Endothelial cell (in vitro differentiated cells): ENCODE results near the gene UBA7. TPM values are rescaled to one million over a fixed set of nuclear protein-coding genes. Genes with fewer than 3 reads are reported as not detected.

Experiments used
- DNase-seq: peaks from one replicate; pipeline ENCODE4 v3.0.0; 2021; ENCODE audit warnings: low spot score
- H3K27ac Mint-ChIP-seq: one replicate; pipeline ENCODE4 v1.8.0; 2021; ENCODE audit warnings: mixed read lengths, inconsistent platforms; ENCODE audit not compliant: unreplicated experiment
- H3K27me3 Mint-ChIP-seq: one replicate; pipeline ENCODE4 v1.8.0; 2021; ENCODE audit warnings: mild to moderate bottlenecking, moderate library complexity, mixed read lengths, inconsistent platforms; ENCODE audit not compliant: unreplicated experiment
- H3K36me3 Mint-ChIP-seq: one replicate; pipeline ENCODE4 v1.8.0; 2021; ENCODE audit warnings: mild to moderate bottlenecking, low read depth, mixed read lengths, inconsistent platforms; ENCODE audit not compliant: unreplicated experiment
- H3K4me1 Mint-ChIP-seq: one replicate; pipeline ENCODE4 v1.8.0; 2021; ENCODE audit warnings: mild to moderate bottlenecking, mixed read lengths, inconsistent platforms; ENCODE audit not compliant: unreplicated experiment
- H3K4me3 Mint-ChIP-seq: one replicate; pipeline ENCODE4 v1.8.0; 2021; ENCODE audit warnings: mild to moderate bottlenecking, mixed read lengths, inconsistent platforms; ENCODE audit not compliant: unreplicated experiment
- H3K9me3 Mint-ChIP-seq: one replicate; pipeline ENCODE4 v1.8.0; 2021; ENCODE audit warnings: mixed read lengths, inconsistent platforms; ENCODE audit not compliant: unreplicated experiment
- CTCF ChIP-seq: fragments of 200-600 bp; sonication (generic); IDR thresholded peaks from one replicate; pipeline ENCODE4 v1.5.0; 2021; ENCODE audit warnings: antibody characterized with exemption; ENCODE audit not compliant: unreplicated experiment
- total RNA-seq: library from RNA; stranded (reverse); fragmentation: NEBNext Ultra II Directional; extraction: Animal tissue kit (Norgen Biotek cat#: 25700); gene quantifications from one replicate; pipeline ENCODE4 v1.2.1, GENCODE V29; 2021; ENCODE audit not compliant: unreplicated experiment

The UBA7 gene
- total RNA-seq, 1 donor from 2014 or later: 6.0 TPM

GRCh38 chr3:49845694-49846093, 31.9 kb upstream of the UBA7 start:
- no peak overlapping the region for H3K27ac Mint-ChIP-seq
- no peak for DNase-seq
- TF ChIP-seq CTCF: no peak
- peaks cover 7% of the 10 kb centered on the region for H3K27me3 Mint-ChIP-seq
- H3K9me3 Mint-ChIP-seq: no peaks in the 10 kb centered on the region
- no peaks in the 10 kb centered on the region for H3K36me3 Mint-ChIP-seq
- no peak overlapping the region for H3K4me3 Mint-ChIP-seq
- H3K4me1 Mint-ChIP-seq: peaks cover 22% of the 10 kb centered on the region

- no peak for TF ChIP-seq CTCF
- Mint-ChIP-seq H3K36me3 (no peaks in the 10 kb centered on the region), H3K4me3 (no peak overlapping the region), H3K27me3 (peaks cover 7% of the 10 kb centered on the region), H3K27ac (no peak overlapping the region), H3K4me1 (peaks cover 31% of the 10 kb centered on the region), H3K9me3 (no peaks in the 10 kb centered on the region)
- no peak for DNase-seq
These were observed 30.9 kb upstream of the UBA7 start for GRCh38 chr3:49844464-49845183.

- no peak overlapping the region for H3K4me3 Mint-ChIP-seq
- H3K27ac Mint-ChIP-seq: no peak overlapping the region
- no peaks in the 10 kb centered on the region for H3K9me3 Mint-ChIP-seq
- peaks cover 37% of the 10 kb centered on the region for H3K4me1 Mint-ChIP-seq
- no peaks in the 10 kb centered on the region for H3K36me3 Mint-ChIP-seq
- no peak for TF ChIP-seq CTCF
- no peak for DNase-seq
- H3K27me3 Mint-ChIP-seq: peaks cover 7% of the 10 kb centered on the region
These were observed 29.2 kb upstream of the UBA7 start for GRCh38 chr3:49842843-49843517.

- TF ChIP-seq CTCF: no peak
- H3K36me3 Mint-ChIP-seq: no peaks in the 10 kb centered on the region
- no peak overlapping the region for H3K4me3 Mint-ChIP-seq
- DNase-seq: no peak
- peaks cover 37% of the 10 kb centered on the region for H3K4me1 Mint-ChIP-seq
- no peaks in the 10 kb centered on the region for H3K9me3 Mint-ChIP-seq
- peaks cover 7% of the 10 kb centered on the region for H3K27me3 Mint-ChIP-seq
- H3K27ac Mint-ChIP-seq: peak overlapping the region; percentile 30
These were observed 28.1 kb upstream of the UBA7 start for GRCh38 chr3:49841806-49842205.

GRCh38 chr3:49841126-49841696, 27.5 kb upstream of the UBA7 start:
- H3K4me1 Mint-ChIP-seq: peaks cover 37% of the 10 kb centered on the region
- TF ChIP-seq CTCF: no peak
- peak overlapping the region; percentile 38 for H3K4me3 Mint-ChIP-seq
- peaks cover 7% of the 10 kb centered on the region for H3K27me3 Mint-ChIP-seq
- no peaks in the 10 kb centered on the region for H3K9me3 Mint-ChIP-seq
- peak; percentile 64 for DNase-seq
- H3K36me3 Mint-ChIP-seq: no peaks in the 10 kb centered on the region
- peak overlapping the region; percentile 88 for H3K27ac Mint-ChIP-seq
